ENCODE data around the gene SMCO4. TPM values are rescaled to one million over a fixed set of nuclear protein-coding genes. Genes with fewer than 3 reads are reported as not detected.
"Not testable (repeated sequence)": the region's sequence is repeated elsewhere in the genome, so short reads cannot be mapped to it uniquely, and the experiment has no call there.

Gene SMCO4
- total RNA-seq = 10 to 100 TPM in 1 of 2 donors, 1 to 10 TPM in 1; 9.7 to 80.1 TPM

DNA sequence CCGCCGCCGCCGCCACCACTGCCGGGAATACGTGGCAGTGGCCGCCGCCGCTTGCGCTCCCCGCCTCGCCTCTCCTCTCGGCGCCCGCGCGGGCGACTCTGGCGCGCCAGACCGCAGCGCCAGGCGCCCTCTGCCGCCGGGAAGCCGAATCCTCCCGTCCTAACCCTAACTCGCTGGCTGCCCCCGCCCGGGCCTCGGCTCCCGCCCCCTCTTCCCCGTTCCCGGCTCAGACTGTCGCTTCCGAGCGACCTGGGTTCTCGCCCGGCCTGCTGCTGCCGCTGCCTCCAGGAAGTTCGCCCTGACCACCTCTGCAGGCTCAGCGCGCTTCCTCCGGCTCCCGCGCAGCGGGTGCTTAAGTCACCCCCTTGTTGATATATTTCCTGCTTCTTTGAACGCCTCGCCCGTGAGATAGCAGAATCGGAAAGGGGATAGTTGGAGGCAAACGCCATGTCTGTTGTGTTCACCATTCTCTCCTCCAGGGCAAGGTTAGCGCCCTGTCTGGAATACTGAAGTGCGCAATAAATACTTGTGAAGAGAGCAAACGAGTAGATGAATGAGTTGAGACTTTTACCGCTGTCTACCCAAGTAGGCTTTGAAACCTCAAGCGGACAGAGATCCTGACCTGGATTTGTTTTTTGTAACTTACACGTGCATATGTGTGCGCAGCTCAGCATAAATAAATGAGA lies at the start of gene SMCO4:
TSS of gene SMCO4 (minus strand) at position 100 of the 686 bp plus-strand sequence. CDS start 64,202 bp downstream, outside the sequence.
- peak; percentile 72 for TF ChIP-seq CTCF (IDR thresholded peaks at IDR 0.05)
- DNase-seq (ENCODE audit: low spot score) (no peak), ATAC-seq (ENCODE audit: insufficient number of reproducible peaks, low FRiP score, low read depth) (peak; percentile 79)
- Histone ChIP-seq H3K27me3 (replicated peaks; ENCODE audit: insufficient read depth) (no peaks in the 10 kb centered on the region), H3K36me3 (no peaks in the 10 kb centered on the region), H3K4me3 (peak within 1 kb of the TSS; percentile 89), H3K9me3 (no peaks in the 10 kb centered on the region), H3K4me1 (ENCODE audit: control insufficient read depth in 1 of 2, low read depth in 2 of 2) (peaks cover 6 to 33% of the 10 kb centered on the region in 2 donors), H3K27ac (peak within 1 kb of the TSS; percentile 92)

GRCh38 chr11:93591247-93591898 lies 48.2 kb upstream of the SMCO4 start:
- Histone ChIP-seq H3K36me3 (no peaks in the 10 kb centered on the region), H3K4me1 (ENCODE audit: control insufficient read depth in 1 of 2, low read depth in 2 of 2) (no peaks in the 10 kb centered on the region), H3K4me3 (no peak overlapping the region), H3K27ac (no peak overlapping the region), H3K27me3 (replicated peaks; ENCODE audit: insufficient read depth) (no peaks in the 10 kb centered on the region), H3K9me3 (no peaks in the 10 kb centered on the region)
- DNase-seq (ENCODE audit: low spot score) = no peak
- TF ChIP-seq CTCF (IDR thresholded peaks at IDR 0.05) = no peak
- no peak for ATAC-seq (ENCODE audit: insufficient number of reproducible peaks, low FRiP score, low read depth)

DNA sequence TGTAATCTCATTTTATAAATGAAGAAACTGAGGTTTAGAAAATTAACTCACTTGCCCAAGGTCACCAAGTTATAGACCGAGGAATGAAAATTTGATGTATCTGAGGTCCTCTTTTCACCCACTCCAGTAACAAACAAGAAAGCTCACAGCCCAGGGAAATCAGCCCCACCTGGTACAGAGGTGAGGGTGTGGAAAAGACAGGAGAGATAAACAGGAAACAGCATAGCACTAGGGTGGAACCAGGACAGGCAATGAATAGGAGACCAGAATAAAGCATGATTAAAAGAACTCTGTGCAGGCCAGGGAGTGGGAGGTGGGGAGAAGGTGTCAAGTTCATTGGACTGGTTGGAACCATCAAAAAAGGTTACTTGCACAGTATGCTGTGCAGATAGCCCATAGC lies 46.2 kb upstream of the SMCO4 start:
- Histone ChIP-seq H3K27ac (no peak overlapping the region), H3K9me3 (no peaks in the 10 kb centered on the region), H3K27me3 (replicated peaks; ENCODE audit: insufficient read depth) (no peaks in the 10 kb centered on the region), H3K36me3 (no peaks in the 10 kb centered on the region), H3K4me3 (no peak overlapping the region), H3K4me1 (ENCODE audit: control insufficient read depth in 1 of 2, low read depth in 2 of 2) (no peaks in the 10 kb centered on the region)
- TF ChIP-seq CTCF (IDR thresholded peaks at IDR 0.05) = no peak
- no peak for DNase-seq (ENCODE audit: low spot score)
- no peak for ATAC-seq (ENCODE audit: insufficient number of reproducible peaks, low FRiP score, low read depth)

DNA sequence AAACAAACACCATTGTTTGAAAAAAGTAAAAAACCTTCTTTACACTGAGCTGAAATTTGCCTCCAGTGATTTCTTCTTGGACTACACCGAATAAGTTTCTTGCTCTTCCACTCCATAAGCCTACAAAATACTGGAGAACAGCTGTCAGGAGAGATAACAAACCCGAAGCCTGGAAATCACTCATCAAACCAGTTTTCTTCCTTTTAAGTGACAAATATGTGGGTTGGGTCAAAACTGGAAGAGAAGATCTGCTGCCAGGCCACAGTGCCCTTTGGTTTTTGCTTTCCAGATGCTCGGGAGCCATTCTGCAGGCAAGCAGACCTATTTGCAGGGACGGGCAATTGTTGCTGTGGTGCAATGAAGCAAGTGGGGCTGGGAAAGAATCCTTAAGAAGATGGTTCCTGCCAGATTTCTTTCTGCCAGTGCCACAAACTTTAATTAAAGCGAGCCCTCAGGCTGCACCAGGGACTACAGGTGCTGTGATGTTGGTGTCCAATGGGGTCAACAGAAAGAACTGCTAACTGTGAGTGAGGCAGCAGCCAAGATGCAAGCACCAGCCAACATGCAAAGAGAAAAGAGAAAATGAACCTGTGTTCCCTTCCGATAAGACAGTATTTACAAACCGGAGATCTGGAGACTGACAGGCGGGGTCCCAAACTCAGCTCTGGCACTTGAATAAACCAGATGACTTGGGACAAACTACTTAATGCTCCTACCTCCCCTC lies 44.8 kb upstream of the SMCO4 start:
- DNase-seq (ENCODE audit: low spot score) (no peak), ATAC-seq (ENCODE audit: insufficient number of reproducible peaks, low FRiP score, low read depth) (no peak)
- H3K4me1 ChIP-seq (ENCODE audit: control insufficient read depth in 1 of 2, low read depth in 2 of 2) = no peaks in the 10 kb centered on the region
- TF ChIP-seq CTCF (IDR thresholded peaks at IDR 0.05) = no peak
- H3K4me3 ChIP-seq = no peak overlapping the region
- H3K27ac ChIP-seq = no peak overlapping the region
- no peaks in the 10 kb centered on the region for H3K36me3 ChIP-seq
- H3K27me3 ChIP-seq (replicated peaks; ENCODE audit: insufficient read depth) = no peaks in the 10 kb centered on the region
- no peaks in the 10 kb centered on the region for H3K9me3 ChIP-seq

DNA sequence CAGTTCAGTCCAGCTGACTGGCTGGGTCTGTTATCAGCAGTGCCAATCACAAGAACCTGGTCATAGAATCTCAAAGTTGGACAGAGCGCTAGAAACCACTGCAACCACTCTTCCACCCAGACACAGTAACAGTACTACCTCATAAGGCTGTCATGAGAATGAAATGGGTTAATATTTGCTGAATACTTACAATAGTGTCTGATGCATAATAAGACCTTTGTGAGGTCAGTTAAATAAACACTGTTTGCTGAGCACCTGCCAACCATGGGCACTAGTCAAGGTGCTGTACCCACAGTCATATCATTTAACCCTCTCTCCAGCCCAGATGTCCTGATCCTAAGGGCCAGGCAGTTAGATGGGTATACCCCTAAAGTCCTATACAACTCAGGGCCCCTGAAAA lies 44.2 kb upstream of the SMCO4 start:
- H3K27ac ChIP-seq; H3K9me3 ChIP-seq; H3K36me3 ChIP-seq; ATAC-seq (ENCODE audit: insufficient number of reproducible peaks, low FRiP score, low read depth); H3K4me3 ChIP-seq; H3K27me3 ChIP-seq (replicated peaks; ENCODE audit: insufficient read depth); DNase-seq (ENCODE audit: low spot score); H3K4me1 ChIP-seq (ENCODE audit: control insufficient read depth in 1 of 2, low read depth in 2 of 2): not testable (repeated sequence)

Data from thoracic aorta (tissue), 2 donors.